ENCODE data around the gene CDH13. TPM values are rescaled to one million over a fixed set of nuclear protein-coding genes. Genes with fewer than 3 reads are reported as not detected.

Gene CDH13
- polyA plus RNA-seq, 1 experiment: 113 TPM

- no peaks in the 10 kb centered on the region for H3K36me3 ChIP-seq (ENCODE audit: control insufficient read depth, insufficient read depth, low read length)
- ChIA-PET CTCF (no interaction called here), POLR2A (no interaction called here)
- H3K4me3 ChIP-seq (ENCODE audit: low read depth, low read length): no peak overlapping the region
- TF ChIP-seq CTCF (IDR thresholded peaks at IDR 0.05; ENCODE audit: insufficient read depth, low read depth, low read length): no peak
- DNase-seq (ENCODE audit: low read depth): no peak
- no peaks in the 10 kb centered on the region for H3K27me3 ChIP-seq (ENCODE audit: control insufficient read depth, insufficient read depth, low read length)
These were observed 99.5 kb downstream of the CDH13 start for GRCh38 chr16:82726306-82726705.

GRCh38 chr16:82728901-82729300, 102.1 kb downstream of the CDH13 start:
- ChIA-PET CTCF (no interaction called here), POLR2A (no interaction called here)
- no peaks in the 10 kb centered on the region for H3K36me3 ChIP-seq (ENCODE audit: control insufficient read depth, insufficient read depth, low read length)
- no peak overlapping the region for H3K4me3 ChIP-seq (ENCODE audit: low read depth, low read length)
- no peaks in the 10 kb centered on the region for H3K27me3 ChIP-seq (ENCODE audit: control insufficient read depth, insufficient read depth, low read length)
- DNase-seq (ENCODE audit: low read depth): no peak
- TF ChIP-seq CTCF (IDR thresholded peaks at IDR 0.05; ENCODE audit: insufficient read depth, low read depth, low read length): no peak

- no peak for DNase-seq (ENCODE audit: low read depth)
- Histone ChIP-seq H3K4me3 (ENCODE audit: low read depth, low read length) (no peak overlapping the region), H3K27me3 (ENCODE audit: control insufficient read depth, insufficient read depth, low read length) (no peaks in the 10 kb centered on the region), H3K36me3 (ENCODE audit: control insufficient read depth, insufficient read depth, low read length) (no peaks in the 10 kb centered on the region)
- CTCF ChIA-PET: interaction anchor here (0.8 to 1.2 kb wide), 3 partner anchors 10 to 59 kb away, joined by 3 read pairs; no protein-coding TSS in a partner anchor
- no peak for TF ChIP-seq CTCF (IDR thresholded peaks at IDR 0.05; ENCODE audit: insufficient read depth, low read depth, low read length)
- POLR2A ChIA-PET: no interaction called here
These were observed 104.1 kb downstream of the CDH13 start for GRCh38 chr16:82730901-82731300.

- POLR2A ChIA-PET: no interaction called here
- Histone ChIP-seq H3K27me3 (ENCODE audit: control insufficient read depth, insufficient read depth, low read length) (no peaks in the 10 kb centered on the region), H3K36me3 (ENCODE audit: control insufficient read depth, insufficient read depth, low read length) (no peaks in the 10 kb centered on the region), H3K4me3 (ENCODE audit: low read depth, low read length) (no peak overlapping the region)
- TF ChIP-seq CTCF (IDR thresholded peaks at IDR 0.05; ENCODE audit: insufficient read depth, low read depth, low read length): no peak
- CTCF ChIA-PET: interaction anchor here (1.0 kb wide), 1 partner anchor 32 kb away, joined by 3 read pairs; no protein-coding TSS in a partner anchor
- DNase-seq (ENCODE audit: low read depth): no peak
These were observed 105.7 kb downstream of the CDH13 start for GRCh38 chr16:82732461-82732860.

- TF ChIP-seq CTCF (IDR thresholded peaks at IDR 0.05; ENCODE audit: insufficient read depth, low read depth, low read length): no peak
- POLR2A ChIA-PET: no interaction called here
These were observed 108.4 kb downstream of the CDH13 start for GRCh38 chr16:82735186-82735585.

More at GRCh38 chr16:82735186-82735585, 108.4 kb downstream of the CDH13 start:
- CTCF ChIA-PET: no interaction called here
- Histone ChIP-seq H3K4me3 (ENCODE audit: low read depth, low read length) (no peak overlapping the region), H3K27me3 (ENCODE audit: control insufficient read depth, insufficient read depth, low read length) (no peaks in the 10 kb centered on the region), H3K36me3 (ENCODE audit: control insufficient read depth, insufficient read depth, low read length) (no peaks in the 10 kb centered on the region)
- no peak for DNase-seq (ENCODE audit: low read depth)
